HG03571 (cell line): Measurements from ENCODE around the gene ZFAND4.
"Not testable (repeated sequence)": the region's sequence is repeated elsewhere in the genome, so short reads cannot be mapped to it uniquely, and the experiment has no call there.

Experiments
- ATAC-seq: cut with Tn5 transposase; IDR thresholded peaks from one replicate; pipeline ENCODE4 v1.9.1; 2021; ENCODE audit not compliant: unreplicated experiment

Gene ZFAND4

GRCh38 chr10:45644527-45644926 is 28.0 kb downstream of the ZFAND4 start:
- ATAC-seq: no peak

GRCh38 chr10:45640941-45641340 is 31.6 kb downstream of the ZFAND4 start:
- ATAC-seq: no peak

DNA sequence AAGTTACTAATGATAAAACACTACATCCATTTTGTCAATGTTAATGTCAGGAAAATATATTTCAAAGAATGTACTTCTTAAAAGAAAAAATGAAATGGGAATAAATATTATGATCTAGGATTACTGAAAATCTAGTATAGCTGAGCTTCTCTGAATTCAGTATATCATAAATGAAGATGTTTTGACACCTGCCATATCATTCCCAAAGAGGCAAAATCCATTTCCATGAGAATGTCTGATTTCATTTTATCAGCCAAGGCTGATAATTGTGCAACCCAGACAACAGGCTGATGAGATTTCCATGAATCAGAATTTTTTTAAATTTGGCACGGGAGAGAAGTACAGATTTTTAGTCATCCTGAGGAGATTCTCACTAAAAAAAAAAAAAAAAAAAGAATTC is 32.5 kb downstream of the ZFAND4 start:
- no peak for ATAC-seq

- no peak for ATAC-seq
Measured at GRCh38 chr10:45627412-45628048, 45.0 kb downstream of the ZFAND4 start.

GRCh38 chr10:45625879-45626278 is 46.7 kb downstream of the ZFAND4 start:
- ATAC-seq: no peak

GRCh38 chr10:45624724-45625123 is 47.8 kb downstream of the ZFAND4 start:
- ATAC-seq: no peak

DNA sequence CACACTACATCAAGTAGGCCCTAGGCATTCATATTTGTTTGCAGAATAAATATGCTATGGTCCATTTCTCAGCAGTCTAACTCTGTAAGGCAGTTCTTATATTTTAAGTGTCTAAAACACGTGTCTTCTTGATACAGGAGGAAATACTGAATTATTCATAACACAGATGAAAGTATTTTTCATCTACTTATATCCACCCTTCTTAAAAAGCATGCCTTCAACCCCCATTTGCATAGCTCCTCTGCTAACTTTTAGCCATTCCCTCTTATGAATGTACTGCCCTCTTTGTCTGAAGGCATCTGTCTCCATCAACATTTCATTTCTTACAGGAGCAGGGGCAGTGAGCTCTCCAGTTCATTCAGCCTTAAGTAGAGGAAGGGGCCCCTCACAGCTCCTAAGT is 57.7 kb downstream of the ZFAND4 start:
- no peak for ATAC-seq

DNA sequence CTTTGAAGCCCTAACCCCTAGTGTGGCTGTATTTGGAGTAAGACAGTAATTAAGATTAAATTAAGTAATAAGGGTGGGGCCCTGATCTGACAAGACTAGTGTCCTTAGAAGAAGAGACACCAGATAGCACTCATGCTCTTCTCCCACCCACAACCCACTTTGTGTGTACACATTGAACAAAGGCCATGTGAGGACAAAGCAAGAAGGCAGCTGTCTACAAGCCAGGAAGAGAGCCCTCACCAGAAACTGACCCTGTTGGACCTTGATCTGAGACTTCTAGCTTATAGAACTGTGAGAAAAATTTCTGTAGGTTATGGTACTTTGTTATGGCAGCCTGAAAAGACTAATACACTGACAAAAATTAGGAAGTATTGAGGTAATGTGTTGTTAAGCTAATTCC is 59.8 kb downstream of the ZFAND4 start:
- ATAC-seq: no peak

- ATAC-seq: no peak
Measured at GRCh38 chr10:45608052-45608451, 64.5 kb downstream of the ZFAND4 start.

DNA sequence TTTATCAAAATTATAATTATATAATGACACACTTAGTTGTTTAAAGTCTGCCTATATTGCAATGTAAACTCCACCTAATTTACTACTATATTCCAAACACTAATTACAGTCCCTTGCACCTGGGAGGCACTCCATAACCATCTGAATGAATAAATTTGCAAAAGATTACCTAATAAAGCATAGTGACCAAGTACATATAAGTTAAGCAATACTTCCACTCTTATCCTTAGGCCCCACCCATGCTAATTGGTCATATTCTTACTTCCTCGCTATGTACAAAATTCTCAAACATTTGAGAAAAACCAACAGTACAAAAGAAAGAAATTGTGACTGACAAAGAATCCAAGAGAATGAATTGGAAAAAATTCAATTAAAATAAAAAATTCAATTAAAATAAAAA is 65.3 kb downstream of the ZFAND4 start:
- ATAC-seq: no peak

GRCh38 chr10:45602836-45603235 is 69.7 kb downstream of the ZFAND4 start:
- ATAC-seq: no peak

GRCh38 chr10:45602082-45602730 is 70.4 kb downstream of the ZFAND4 start:
- no peak for ATAC-seq

DNA sequence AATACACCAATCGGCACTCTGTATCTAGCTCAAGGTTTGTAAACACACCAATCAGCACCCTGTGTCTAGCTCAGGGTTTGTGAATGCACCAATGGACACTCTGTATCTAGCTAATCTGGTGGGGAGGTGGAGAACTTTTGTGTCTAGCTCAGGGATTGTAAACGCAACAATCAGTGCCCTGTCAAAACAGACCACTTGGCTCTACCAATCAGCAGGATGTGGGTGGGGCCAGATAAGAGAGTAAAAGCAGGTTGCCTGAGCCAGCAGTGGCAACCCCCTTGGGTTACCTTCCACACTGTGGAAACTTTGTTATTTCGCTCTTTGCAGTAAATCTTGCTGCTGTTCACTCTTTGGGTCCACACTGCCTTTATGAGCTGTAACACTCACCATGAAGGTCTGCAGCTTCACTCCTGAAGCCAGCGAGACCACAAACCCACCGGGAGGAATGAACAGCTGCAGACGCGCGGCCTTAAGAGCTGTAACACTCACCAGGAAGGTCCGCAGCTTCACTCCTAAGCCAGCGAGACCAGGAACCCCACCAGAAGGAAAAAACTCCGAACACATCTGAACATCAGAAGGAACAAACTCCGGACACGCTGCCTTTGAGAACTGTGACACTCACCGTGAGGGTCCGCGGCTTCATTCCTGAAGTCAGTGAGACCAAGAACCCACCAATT is 71.2 kb downstream of the ZFAND4 start:
- not testable (repeated sequence) for ATAC-seq

- ATAC-seq: not testable (repeated sequence)
Measured at GRCh38 chr10:45600337-45601253, 72.0 kb downstream of the ZFAND4 start.

GRCh38 chr10:45599646-45600045 is 72.9 kb downstream of the ZFAND4 start:
- no peak for ATAC-seq

- no peak for ATAC-seq
Measured at GRCh38 chr10:45599021-45599603, 73.5 kb downstream of the ZFAND4 start.

- ATAC-seq: no peak
Measured at GRCh38 chr10:45596526-45596925, 76.0 kb downstream of the ZFAND4 start.

GRCh38 chr10:45594276-45595157 is 78.1 kb downstream of the ZFAND4 start:
- ATAC-seq: peak; percentile 94

DNA sequence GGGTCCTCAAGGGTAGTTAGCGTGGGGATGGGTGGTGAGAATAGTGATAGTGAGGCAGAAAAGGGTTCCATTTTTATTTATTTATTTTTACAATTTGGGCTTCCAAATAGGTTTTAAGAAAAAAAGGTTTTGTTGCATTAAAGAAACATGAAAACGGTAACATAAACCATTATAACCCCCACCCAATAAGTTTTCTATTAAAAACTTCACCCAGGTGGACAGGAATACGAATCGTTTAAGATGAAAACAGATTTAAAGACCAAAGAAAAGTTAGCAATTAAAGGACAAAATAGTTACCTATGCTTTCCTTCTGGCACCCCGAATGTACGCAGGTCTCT is 78.7 kb downstream of the ZFAND4 start:
- ATAC-seq: no peak

DNA sequence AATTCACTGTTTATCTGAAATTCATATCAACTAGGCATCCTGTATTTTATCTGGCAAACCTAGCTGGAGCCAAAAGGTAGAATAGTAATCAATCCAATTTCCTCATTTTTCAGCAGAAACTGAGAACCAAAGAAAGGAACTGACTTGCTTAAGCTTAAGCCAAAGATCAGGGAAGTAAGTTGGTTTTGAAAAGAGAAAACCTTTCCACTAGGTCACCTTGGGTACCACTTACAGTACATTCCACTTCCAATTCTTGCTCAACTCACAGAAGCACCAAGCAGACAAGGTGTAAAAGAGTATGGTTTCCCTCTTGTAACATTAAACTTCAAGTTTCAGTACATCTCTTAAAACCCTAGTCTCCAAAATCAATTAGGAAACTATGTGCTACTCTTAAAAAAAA is 79.6 kb downstream of the ZFAND4 start:
- no peak for ATAC-seq
